AML-193 (cell line): ENCODE measurements around the gene CACNA2D1.
"Not testable (repeated sequence)": the region's sequence is repeated elsewhere in the genome, so short reads cannot be mapped to it uniquely, and the experiment has no call there.

ENCODE experiments used
- DNase-seq, 2 experiments: peaks; one replicate each; lab custom pipeline; 2025; lab: John Stamatoyannopoulos, UW

The CACNA2D1 gene

DNA sequence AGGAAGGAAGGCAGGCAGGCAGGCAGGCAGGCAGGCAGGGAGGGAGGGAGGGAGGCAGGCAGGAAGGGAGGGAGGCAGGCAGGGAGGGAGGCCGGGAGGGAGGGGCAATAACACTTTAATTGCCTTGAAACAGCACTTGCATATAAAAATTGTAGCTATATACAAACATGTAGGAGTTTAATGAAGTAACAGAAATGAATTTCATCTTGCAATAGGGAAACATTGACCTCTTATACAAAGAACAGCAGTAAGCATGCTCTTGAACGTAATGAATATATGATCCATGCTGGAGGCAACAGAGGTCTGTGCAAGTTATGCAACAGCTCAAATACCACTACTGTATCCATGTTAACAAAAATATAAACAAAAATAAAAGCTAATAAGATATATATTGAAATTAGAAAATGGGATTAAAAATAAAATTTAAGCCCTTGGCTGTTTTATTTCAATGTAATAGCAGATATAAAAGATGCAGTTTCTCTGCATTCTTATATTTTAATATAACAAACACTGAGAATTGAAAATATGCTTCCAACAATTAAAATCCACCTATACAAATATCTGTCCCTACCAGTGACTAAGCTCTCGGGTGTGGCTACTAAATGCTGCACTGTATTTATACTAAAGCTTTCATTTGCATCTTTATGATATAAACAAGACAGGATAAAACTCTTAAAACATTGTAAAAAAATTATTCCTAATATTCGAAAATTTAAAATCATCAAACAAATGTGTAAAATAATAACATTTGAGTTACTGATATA is 50.3 kb downstream of the CACNA2D1 start:
- no peak for DNase-seq

DNA sequence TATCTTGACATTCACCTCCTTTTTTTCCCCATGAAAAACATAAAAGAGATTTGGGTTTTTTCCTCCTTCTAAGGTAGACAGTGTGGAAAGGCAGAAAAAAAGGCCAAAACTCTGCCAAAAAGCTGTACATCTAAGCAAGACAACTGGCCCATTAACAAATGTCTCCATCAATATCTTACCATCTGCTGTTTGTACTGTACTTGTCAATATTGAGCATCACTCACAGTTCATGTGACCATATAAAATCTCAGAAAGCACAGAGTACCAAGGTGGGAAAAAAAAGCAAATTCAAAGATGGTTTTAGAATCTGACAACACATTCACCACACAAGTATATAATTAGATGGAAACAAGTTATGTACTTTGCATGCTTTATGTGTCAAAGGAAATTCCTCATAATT is 52.6 kb downstream of the CACNA2D1 start:
- DNase-seq, result no peak

DNA sequence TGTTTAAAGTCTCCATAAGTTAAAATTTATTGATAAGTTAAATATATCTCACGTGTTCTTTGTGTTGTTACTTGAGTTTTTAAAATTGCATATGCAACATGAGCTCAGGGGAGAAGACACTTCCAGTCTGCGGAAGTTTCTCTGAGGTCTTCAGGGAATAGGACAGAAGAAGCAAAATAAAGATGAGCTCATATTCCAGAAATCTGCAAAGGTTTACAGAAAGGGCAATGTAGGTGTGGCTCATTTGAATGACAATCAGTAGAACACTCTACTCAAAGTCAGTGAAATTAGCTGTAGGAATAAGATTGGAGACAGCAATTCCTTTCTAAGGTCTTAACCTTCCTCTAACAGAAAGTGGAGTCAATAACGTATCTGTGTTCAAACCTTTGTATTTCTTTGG is 53.7 kb downstream of the CACNA2D1 start:
- DNase-seq, result no peak

DNA sequence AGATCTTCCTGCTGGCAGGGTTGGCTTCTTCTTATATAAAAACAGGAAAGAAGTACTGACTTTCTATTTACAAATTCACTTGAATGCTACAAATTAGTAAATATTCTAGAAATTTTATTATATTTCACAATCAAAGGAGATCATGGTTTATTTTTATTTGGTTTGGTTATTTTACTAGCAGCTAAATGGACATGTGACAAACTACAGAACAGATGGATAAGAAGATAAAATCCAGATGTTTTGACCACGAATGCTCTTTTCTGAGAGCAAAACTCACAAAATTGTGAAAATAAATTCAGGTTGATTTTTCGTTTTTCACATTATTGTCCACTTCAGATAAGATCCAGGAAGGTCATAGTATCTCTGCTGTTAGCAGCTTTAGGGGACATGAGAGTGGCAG is 55.4 kb downstream of the CACNA2D1 start:
- DNase-seq, result no peak

DNA sequence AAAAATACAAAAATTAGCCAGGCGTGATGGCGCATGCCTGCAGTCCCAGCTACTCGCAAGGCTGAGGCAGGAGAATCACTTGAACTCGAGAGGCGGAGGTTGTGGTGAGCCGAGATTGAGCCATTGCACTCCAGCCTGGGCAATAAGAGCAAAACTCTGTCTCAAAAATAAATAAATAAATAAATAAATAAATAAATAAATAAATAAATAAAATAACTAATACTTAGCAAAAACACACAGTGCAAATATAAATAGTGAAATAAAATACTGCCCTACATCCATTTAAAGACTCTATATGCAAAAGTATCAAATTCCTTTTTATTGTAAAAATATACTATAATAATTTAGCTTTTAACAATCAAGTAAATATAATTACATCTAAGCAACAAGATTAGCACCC is 57.0 kb downstream of the CACNA2D1 start:
- DNase-seq, result not testable (repeated sequence)

DNA sequence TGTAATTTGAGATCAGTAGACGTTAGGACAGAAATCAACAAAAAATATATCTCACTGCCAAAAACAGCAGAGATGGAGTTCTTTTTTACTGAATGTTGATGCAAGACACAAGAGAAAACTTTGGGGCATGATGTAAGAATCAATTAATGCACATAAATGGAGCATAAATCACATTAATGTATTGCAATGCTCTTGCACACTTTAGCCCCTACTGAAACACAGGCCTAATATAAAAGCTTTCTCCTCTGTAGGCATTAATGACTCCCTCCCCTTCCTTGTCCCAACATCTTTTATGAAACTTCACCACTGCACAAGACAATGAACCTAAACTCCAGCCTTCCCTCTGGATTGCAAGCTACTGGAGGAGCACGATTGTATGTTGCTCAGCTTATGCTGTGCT is 58.8 kb downstream of the CACNA2D1 start:
- DNase-seq, result no peak

DNA sequence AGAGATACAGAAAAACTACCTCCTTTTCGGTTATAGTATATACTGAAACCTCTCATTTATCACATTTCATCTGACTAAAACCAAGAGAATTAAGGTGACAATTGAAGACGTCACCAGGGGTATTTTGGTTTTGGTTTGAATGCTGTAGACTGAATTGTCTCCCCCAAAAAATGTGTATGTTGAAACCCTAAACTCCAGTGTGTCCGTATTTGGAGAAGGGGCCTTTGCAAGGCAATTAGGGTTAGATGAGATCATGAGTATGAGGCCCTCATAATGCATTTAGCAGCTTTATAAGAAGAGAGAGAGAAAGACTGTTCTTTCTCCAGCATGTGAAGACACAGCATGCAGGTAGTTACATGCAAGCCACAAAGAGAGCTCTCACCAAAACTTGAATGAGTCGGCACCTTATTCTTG is 59.5 kb downstream of the CACNA2D1 start:
- DNase-seq, result no peak

DNA sequence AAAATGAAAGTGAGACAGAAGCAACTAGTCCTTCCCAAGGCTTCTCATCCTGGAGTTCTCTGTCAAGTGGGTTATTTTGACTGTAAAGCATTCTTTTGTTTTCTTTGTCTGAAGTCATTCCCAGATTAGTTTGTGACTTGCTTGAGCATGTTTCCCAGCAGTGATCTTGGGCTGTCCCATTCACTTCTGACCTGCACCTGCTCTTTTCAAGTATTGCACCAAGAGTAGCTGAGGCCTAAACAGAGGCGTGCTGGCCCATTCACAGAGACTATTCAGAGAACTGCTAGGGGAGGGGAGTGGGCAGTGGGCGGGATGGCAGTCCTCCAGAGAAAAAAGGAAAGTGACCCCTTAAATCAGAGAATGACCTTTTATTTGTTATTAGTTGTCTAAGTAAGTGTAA is 61.3 kb downstream of the CACNA2D1 start:
- no peak for DNase-seq

DNA sequence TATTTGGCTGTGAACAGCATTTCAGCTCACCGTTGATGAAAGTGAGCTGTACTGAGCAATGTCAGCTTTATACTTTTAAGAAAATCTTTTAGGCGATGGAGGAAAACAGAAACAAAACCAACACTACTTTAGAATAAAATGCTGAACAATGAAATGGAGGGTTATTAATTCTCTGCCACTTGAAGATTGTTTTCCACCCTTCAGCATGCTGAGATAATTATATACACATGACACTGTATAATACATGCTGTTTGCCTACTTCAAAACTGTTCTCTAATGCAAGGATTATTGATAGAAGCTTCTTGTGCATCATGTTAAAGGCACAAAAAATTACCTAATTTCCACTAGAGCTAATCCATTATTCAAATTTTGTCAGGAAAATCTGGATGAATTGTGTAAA is 66.8 kb downstream of the CACNA2D1 start:
- no peak for DNase-seq

DNA sequence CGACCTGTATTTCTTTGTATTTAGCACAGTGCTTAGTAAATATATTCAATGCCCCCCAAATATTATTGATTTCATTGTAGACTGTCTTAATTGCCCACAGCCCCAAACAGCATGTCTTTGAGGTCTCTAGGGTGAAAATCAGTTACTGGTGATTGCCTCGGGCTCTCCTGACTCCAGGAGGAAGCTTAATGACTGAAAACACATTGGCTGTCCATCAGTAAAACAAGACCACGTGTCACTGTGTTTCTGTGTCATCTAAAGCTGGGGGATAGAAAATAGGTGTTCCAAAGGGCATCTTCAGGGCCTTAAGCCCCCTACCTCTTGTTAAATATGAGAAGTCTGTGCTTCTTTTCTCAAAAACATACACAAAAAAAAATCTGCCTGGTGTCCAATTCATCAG is 67.9 kb downstream of the CACNA2D1 start:
- DNase-seq, result no peak

DNA sequence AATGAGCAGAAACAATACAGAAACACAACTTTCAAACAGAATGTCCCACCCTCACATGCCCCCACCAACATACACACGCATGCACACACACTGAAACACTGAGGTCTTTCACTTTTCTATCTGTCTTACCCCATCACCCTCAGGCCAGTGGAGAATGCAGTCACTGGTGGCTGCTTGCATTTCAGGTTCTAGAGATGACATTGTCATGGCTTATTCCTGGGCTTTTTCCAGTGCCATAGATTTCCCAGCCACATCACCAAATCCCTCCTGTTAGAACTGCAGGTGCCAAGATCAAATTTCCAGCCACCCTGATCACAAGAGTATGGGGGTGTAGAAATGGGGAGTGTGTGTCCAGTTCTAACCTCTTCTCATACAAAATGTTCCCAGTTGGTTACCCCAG is 68.4 kb downstream of the CACNA2D1 start:
- DNase-seq, result no peak

DNA sequence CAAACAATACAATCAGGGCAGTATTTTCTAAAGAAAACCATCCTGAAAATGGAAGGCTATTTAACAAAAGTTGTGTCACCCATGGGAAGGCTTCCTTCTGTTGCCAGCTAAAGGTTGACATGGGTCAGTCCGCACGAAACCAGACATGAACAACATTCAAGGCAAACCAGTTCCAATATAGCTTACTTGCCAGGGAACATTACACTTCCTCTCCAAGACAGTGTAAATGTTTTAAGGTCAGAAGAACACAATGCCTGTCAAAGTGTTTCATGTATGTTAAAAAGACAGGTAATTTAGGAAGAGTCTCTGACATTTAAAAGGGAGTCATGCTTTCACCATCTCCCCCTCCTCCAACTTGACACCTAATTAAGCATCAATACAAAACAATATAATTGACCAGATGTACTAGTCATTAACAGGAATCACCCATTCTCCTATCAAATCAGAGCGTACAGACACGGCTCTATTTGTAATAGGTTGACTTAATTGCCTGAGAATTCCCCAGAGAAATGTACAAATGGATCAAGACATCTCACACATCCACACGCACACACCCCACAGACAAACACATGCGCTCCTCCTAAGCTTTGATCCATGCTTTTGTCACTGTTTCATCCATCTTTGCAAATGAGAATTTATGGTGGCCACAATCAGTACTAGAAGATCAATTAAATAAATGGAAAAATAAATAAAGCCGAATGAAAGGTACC is 69.5 kb downstream of the CACNA2D1 start:
- DNase-seq, result no peak

DNA sequence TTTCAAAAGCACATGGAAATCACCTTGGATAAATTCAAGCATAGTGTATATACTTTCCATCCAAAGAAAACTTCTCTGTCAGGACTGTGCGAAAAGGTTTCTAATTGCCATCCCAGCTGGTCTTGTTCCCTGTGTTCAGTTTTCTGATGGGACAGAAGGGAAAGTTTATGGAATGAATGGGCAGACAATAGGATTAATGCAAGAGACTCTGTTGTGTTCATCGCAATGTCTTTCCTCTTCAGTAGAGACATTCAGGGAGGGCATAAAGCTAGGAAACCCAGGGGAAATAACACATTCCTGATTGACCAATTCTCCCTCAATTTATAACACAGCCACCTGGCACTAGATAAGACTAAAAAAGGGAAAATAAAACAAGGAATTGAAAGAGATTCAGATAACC is 78.9 kb downstream of the CACNA2D1 start:
- no peak for DNase-seq

DNA sequence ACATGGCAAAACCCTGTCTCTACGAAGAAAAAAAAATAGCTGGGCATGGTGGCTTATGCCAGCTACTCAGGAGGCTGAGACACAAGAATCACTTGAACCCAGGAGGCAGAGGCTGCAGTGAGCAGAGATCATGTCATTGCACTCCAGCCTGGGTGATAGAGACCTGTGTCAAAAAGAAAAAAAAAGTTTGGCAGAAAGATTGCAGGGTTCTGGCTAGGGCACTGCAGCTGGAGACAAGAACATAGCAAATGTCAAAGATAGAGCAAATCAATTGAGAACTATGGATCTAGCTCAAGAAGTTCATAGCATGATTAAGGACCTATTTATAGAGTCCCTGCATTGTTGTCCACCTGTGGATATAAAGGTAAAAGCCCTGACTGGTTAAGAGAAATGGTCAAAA is 79.5 kb downstream of the CACNA2D1 start:
- no peak for DNase-seq

DNA sequence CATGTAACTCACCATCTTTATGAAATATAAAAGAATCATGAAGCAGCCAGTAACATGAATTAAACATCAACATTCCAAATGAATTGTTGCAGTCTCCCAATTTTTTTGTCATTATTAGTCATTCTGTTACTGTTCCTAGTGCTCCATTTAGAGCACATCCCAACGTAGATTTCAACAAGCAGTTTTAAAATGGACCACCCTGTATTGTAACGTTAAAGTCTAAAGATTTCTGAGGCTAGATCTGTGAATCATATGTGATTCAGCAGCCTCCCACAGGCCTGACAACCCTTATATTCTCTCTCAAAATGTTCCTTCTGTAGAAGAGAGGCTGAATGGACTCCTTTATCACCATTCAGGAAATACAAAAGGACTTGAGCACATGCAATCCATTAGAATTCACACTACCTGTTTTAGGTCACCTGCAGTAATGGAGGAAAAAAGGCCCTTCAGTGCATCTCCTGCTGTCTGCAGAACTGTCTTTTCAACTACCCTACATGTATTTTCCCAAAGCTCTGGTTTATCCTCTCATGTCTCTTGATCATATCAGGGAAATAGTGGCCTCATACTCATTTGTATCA is 81.4 kb downstream of the CACNA2D1 start:
- DNase-seq, result no peak

DNA sequence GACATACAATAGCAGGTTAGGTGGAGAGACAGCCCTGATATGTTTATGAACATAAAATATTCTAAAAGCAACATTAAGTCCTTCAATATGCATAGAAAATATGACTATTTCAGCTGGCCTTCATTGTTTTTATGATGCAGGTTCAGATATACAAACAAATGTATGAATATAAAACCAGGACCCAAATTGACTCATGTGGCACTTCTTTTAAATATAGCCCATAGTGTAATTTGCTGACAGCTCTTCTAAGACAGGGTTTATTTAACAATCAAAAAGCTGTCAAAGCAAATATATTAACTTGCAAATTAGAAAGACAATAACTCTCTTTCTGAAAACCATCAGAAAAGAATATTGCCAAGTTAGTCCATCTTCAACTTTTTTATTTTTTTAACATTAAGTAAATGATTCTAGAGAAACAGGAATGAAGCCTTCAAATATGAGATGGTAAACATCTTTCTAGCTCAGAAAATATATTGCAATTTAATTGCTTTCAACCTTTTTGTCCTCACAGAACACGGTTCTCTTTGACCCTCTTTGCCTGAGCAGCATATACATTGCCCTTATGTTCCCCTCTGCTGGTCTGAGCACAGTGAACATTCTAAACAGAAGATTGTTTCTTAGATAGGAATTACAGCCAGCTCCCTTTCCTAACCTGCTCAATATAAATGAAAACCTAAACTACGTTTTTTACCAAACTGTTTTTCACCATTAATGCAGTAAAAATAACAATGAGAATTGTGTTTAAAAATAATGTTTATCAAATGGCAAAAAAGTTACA is 82.8 kb downstream of the CACNA2D1 start:
- no peak for DNase-seq

DNA sequence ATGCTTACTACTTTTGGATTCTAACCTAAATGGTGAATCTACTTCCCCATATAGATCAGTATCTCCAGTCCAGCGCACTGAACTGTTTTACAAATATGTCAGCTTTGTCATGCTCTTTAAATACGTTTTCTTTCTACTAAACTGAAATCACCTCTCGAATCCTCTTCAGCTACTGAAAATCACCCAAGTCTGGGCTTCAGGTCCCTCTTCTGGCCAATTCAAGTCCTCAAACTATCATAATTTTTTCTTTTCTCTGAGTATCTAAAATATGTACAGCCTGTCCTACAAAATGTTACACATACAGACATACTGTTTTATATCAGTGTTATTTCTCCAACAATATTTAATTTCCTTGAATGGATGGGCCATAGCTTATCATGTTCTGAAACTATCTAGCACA is 84.2 kb downstream of the CACNA2D1 start:
- DNase-seq, result no peak

DNA sequence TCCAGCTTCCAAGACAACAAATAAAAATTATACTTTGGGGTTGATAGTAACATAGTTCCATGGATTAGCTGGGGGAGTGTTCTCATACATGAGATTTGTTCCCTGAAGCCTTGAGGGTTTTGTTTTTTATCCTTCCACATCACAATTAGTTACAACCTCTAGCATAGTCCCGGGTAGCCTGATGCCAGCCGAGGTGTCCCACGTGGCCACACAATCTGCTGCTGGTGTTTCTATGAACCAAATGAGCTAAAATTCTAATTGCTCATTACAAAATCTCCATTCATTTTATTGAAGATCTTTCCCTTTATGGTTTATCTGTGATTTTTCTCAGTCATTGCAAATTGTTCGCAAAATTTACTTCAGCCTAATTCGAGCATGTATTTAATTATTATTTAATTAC is 84.7 kb downstream of the CACNA2D1 start:
- DNase-seq, result no peak

DNA sequence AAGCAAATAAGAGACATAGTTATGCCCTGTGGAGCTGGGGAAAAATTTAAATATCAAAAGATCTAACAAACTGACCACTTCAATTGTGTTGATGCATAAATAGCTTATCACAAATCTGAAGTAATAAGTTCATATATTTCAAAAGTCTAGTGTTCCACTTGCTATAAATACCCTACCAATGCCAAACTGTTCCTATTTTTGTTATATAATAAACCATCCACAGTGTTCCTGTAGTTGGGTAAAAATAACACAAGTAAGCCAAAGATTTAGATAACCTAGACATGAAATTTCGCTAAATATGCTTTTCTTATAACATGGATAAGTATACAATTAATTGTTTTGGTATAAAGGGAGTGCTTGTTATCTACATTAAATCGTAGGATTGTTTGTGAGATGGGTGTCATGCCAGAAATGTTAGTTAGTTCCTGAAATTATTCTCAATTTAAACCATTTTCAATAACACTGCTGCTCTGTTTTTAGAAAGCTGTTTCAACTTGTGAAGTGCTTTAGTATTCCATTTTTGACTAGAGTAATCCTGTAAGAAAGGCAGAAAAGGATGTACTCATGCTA is 85.5 kb downstream of the CACNA2D1 start:
- DNase-seq, result no peak

DNA sequence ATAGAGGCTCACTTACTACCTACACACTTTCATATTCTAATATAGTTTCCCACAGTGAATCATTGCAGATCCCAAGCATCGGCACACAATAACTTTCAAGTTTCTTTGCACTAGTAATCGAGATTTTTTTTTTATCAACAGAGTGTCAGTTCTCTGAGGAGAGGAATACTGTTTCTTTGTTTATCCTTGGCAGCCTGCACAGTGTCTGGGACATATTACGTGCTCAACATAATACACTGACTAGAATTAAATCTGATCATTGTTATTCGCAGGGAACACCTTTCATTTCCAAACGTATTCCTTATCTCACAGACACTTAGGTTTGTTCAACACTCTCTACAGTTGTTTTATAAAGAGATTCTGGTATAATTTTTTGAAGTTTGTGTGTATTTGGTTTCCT is 95.3 kb downstream of the CACNA2D1 start:
- no peak for DNase-seq

DNA sequence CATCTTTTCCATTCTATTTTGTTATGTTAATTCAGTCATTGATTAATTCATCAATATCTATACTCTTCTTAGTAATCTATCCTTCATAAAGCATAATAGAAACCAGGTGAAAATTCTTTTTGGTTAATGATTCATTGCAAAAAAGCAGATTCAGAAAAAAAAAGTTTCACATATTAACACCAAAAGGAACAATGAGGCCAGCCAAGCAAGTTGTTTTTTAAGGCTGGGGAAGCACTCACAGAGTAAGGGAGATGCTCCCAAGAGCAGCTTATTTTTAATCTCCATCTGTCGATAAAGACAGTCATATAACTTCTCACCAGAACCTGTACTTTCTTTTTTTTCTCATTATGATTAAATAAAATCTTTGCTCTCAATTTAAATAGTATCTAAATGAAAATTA is 95.8 kb downstream of the CACNA2D1 start:
- DNase-seq, result no peak

DNA sequence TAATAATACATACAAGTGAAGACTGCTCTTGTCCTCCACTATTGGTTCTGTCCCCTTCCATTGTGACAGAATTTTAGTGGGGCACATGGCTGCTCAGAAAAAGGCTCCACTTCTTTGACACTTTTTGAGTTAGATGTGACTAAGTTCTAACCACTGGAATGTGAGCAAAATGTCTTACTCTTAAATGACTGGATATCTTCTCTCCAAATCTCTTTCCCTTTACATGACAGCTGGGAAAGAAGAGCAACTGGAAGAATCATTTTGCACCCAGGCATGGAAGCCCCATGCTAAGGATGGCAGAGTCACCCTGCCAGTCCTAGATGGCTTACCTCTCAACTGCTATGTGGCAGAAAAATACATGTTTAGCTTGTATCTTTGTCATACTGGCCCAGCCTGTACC is 97.7 kb downstream of the CACNA2D1 start:
- DNase-seq, result no peak
